Hematopoietic multipotent progenitor cell treated with erythropoietin and hydrocortisone succinate and interleukin-3 and kit ligand, for 17 days (in vitro differentiated cells): ENCODE measurements around the gene SEMA5A.
"Not testable (repeated sequence)": the region's sequence is repeated elsewhere in the genome, so short reads cannot be mapped to it uniquely, and the experiment has no call there.

Source experiments
- DNase-seq: peaks from one replicate; pipeline ENCODE4 v3.0.0-alpha.2; 2015; ENCODE audit warnings: low spot score

Gene SEMA5A

DNA sequence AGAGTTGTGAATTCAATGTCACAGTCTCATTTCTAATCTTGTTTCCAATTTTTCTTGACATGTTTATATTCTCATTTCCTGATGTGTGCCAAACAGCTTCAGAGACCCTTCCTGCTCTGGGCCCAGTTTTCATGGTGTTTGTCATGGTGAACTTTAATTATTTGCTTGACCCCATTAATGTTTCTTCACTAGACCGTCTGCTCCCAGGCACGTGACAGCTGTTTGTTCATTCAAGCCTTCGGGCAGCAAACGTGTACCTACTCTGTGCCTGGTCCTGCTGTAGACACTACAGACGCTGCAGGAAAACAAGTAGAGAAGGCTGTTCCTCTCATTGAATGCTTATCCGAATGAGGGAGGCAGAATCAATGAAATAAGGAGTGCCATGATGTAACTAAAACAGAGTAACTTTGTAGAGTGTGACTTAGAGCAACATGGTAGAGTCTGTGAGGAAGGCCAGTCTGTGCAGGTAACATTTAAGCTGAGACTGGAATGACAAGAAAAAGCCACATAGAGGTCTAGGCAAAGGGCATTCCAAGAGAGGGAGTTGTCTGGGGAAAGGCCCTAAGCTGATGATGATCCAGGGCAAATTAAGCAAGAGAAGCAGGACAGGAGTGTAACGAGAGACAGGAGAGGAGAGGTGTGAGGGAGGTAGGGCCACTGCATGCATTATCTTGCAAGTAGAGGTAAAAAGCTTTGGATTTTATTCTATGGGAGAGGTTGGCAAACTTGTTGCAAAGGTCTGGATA, 191.4 kb downstream of the SEMA5A start:
- no peak for DNase-seq

DNA sequence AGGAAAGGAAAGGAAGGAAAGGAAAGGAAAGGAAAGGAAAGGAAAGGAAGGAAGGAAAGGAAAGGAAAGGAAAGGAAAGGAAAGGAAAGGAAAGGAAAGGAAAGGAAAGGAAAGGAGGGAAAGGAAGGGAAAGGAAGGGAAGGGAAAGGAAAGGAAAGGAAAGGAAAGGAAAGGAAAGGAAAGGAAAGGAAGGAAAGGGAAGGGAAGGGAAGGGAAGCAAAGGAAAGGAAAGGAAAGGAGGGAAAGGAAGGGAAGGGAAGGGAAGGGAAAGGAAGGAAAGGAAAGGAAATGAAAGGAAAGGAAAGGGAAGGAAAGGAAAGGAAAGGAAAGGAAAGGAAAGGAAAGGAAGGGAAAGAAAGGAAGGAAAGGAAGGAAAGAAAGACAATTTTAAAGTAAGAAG, 192.8 kb downstream of the SEMA5A start:
- not testable (repeated sequence) for DNase-seq

DNA sequence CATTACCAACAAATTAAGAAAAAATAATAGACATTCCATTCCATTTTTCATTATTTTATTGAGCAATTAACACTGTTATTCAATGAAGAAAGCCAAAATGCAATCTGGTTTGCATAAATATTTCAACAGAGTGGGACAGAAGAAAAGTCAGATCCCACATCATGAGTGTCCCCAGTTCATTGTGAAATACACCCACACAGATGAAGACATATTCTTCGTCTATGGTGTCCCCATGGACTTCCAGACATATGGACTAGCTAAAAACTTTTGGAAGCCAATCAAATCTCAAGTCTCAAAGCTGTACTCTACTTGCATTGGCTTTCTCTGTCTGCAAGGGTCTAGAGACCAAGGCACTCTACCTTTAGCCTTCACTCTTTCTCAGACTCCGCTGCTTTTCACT, 194.3 kb downstream of the SEMA5A start:
- DNase-seq = no peak

GRCh38 chr5:9350301-9350797, 195.5 kb downstream of the SEMA5A start:
- no peak for DNase-seq

- no peak for DNase-seq
Measured at GRCh38 chr5:9348401-9348996, 197.4 kb downstream of the SEMA5A start.

- DNase-seq = no peak
Measured at GRCh38 chr5:9347541-9348295, 198.2 kb downstream of the SEMA5A start.

DNA sequence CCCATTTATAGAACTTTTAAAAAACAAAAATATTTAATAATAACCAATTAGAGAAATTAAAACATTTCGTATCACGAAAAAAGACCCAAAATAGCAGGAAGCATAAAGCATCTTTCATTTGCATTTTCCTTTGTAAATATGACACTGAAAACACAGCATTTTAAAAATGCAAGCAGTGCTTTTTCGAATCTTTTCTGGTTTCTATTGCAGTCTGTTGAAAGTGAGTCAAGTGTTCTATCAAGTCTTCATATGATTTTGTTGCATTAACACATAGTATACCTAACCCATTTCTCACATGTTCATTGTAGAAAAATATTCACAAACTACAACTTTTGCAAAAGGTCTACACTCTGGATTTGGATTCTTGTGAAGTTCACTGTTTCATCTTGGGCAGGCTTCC, 198.8 kb downstream of the SEMA5A start:
- no peak for DNase-seq

DNA sequence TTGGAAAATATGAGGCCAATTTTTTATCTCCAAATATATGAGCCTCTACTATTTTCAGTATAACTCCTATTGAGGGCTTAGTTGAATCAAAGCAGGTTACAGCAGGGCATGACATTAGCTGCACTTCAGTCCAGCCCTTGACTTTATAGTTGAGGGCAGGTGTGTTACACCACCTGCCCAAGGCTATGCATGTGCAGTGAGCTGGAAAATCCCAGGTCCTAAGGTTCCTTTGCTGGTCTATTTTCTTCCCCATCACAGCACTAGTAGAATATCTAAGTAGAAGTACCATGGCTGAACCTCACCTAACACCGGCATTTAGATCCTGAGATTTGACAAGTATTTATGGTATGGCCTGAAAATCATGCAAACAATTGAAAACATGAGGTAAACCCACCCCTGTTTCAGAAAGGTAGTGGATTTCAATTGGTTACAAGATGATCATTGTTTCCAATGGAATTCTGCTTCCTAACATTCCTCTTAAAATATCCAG, 201.1 kb downstream of the SEMA5A start:
- no peak for DNase-seq

DNA sequence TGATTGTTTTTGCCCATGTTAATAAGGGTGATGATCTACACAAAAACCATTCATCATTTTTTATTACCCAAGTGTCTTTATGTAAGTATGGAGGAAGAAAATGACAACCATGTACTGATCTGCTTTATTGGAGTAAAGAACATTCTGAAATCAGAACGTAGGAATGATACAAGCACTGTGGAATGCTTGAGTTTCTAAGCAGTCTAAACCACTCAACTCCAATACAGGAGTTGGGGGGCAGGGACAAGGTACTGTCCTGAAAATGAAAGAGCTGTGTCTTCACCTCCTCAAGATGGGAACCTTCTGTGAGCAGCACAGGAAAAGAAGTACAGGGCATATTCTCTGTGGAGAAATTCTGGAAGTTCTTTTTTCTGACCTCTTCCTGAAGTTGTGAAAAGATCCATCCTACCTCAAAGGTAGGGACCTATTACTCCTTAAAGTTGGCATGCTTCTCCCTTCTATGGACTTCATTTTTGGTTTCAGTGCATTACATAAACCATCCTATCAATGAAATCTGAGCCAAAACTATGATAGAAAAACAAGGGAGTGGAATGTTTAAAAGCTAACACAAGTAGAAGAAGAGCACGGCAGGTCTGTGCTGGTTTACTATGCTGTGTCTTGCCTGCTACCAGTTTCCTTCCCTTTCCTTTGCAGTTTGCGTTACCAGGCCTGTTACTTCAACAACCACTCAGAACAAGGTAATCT, 202.6 kb downstream of the SEMA5A start:
- no peak for DNase-seq

- DNase-seq = no peak
Measured at GRCh38 chr5:9342161-9342787, 203.6 kb downstream of the SEMA5A start.

GRCh38 chr5:9340085-9340484, 205.8 kb downstream of the SEMA5A start:
- DNase-seq = no peak

DNA sequence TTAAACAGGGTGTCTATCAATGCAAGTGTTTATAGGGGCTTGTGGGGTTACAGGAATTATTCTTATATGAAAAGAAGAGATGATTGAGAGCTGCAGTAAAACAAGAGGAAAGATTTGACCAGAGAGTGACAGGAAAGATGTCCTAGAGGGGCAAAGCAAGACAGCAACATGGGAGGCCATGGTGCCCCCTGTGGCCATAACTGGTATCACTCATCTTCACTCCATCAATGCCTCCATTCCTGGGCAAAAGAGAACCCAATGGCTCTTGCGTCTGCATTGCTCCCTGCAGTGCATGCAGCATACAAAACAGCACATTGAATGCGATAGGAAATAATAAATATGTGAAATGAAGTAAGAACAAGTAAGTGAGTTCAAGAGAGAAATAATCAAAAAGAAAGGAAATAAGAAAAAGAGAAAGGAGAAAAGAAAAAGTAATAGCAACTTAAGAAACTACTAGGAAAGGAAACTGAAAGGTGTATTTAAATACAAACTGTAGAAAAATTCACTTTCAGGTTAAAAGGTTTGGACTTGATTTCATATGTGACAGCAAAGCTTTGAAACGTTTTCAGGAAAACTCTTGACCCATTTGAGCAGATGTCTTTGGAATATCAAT, 206.6 kb downstream of the SEMA5A start:
- no peak for DNase-seq

- no peak for DNase-seq
Measured at GRCh38 chr5:9338796-9339195, 207.1 kb downstream of the SEMA5A start.

GRCh38 chr5:9337928-9338595, 207.8 kb downstream of the SEMA5A start:
- no peak for DNase-seq

- no peak for DNase-seq
Measured at GRCh38 chr5:9335754-9336495, 209.9 kb downstream of the SEMA5A start.

GRCh38 chr5:9335269-9335668, 210.6 kb downstream of the SEMA5A start:
- DNase-seq = no peak

GRCh38 chr5:9332026-9332425, 213.8 kb downstream of the SEMA5A start:
- DNase-seq = no peak

DNA sequence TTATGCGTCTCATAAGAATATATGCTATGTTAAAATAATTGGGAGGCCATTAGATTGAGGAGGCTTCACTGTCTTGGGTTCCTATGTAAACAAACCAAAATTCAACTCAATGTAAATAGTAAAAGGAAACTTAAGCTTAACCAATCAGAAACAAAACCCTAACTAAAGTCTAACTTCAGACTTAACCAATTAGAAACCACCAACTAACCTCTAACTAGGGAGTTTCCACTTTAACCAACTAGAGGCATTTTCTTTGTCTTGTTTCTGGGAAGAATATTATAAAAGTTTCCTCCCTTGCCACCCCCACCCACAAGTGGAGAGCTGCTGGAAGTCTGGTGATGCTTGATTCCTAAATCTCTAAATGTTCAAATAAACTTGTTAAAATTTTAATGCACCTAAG, 214.5 kb downstream of the SEMA5A start:
- no peak for DNase-seq

DNA sequence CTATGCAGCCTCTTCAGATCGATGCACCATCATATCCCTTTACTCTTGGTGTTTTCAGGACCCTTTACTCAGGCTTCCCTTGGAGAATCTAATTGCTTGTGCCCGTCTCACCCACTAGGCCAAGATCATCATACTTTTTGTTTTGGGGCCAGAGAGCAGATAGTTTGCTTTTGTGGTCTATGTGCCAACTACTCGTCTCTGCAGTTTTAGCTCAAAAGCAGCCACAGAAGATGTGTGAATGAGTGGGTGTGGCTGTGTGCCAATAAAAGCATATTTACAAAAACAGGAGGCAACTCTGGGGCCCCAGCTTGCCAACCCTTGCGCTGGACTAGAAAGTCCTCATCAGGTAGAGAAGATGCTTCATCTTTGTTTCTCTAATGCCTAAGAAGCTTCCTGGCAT, 216.8 kb downstream of the SEMA5A start:
- DNase-seq = no peak

DNA sequence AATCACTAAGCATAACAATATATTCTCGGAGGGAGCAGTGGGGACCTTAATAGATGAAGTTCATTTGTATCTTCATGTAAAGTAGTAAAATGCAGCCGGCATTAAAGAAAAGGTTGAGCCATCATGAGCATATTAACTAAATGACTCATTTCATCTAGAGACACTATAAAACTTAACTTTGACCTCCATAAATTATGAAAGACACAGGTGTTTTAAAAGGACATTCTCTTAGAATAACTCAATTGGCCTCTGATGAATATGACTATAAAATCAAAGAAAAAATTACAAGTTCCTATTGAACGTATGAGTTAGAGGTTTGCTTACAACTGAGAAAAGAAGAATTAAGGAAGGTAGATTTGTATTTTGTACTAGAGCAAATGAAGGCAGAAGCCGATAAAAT, 220.3 kb downstream of the SEMA5A start:
- DNase-seq = no peak
